GM12878 (cell line): Measurements from ENCODE around the gene NOXA1. TPM values are rescaled to one million over a fixed set of nuclear protein-coding genes. Genes with fewer than 3 reads are reported as not detected.

ENCODE experiments used
- ATAC-seq: fragments of 200-7000 bp; cut with Tn5 transposase; 3 replicates; pipeline ENCODE4 v1.9.1; 2020; ENCODE audit warnings: mild to moderate bottlenecking, moderate library complexity
- BruUV-seq: library from RNA; stranded (reverse); fragments of 400-500 nt; replicated peaks from 2 replicates; lab custom pipeline; 2021; lab: Mats Ljungman, UMichigan
- CTCF ChIA-PET: fragments of 300-600 bp; sonication (Branson Sonifier 250); formaldehyde crosslinking; extraction: SDS; loops from one replicate; lab custom pipeline; 2021; ENCODE audit warnings: inconsistent platforms; lab: Yijun Ruan, JAX
- POLR2A ChIA-PET: fragments of 350-600 bp; formaldehyde crosslinking; extraction: SDS; loops from one replicate; lab custom pipeline; 2021; ENCODE audit warnings: inconsistent platforms; lab: Charles Lee
- RAD21 ChIA-PET: fragments of 300-600 bp; sonication (Branson Sonifier 250); formaldehyde crosslinking; loops from one replicate; lab custom pipeline; 2023; ENCODE audit warnings: antibody characterized with exemption; ENCODE audit not compliant: unreplicated experiment; lab: Charles Lee
- SMC1A ChIA-PET: fragments of 300-600 bp; sonication (Branson Sonifier 250); formaldehyde crosslinking; loops from one replicate; lab custom pipeline; 2023; ENCODE audit not compliant: unreplicated experiment, uncharacterized antibody; lab: Charles Lee
- DNase-seq: peaks from one replicate; pipeline ENCODE4 v3.0.0-alpha.2; 2011; ENCODE audit warnings: low read depth, low spot score
- FAIRE-seq: peaks from 3 replicates; lab custom pipeline; 2011; peaks lifted over from hg19 to GRCh38; lab: Jason Lieb, UNC
- H2AFZ ChIP-seq: 2 replicates; pipeline ENCODE4 v1.6.0; 2011; ENCODE audit warnings: low read depth, low read length, control low read depth; ENCODE audit not compliant: control insufficient read depth
- H3K27ac ChIP-seq: 2 replicates; pipeline ENCODE4 v1.5.1; 2011; ENCODE audit warnings: control low read depth; ENCODE audit not compliant: control insufficient read depth, insufficient read depth
- H3K27me3 ChIP-seq, 2 experiments: replicated peaks in 1 of 2; 2 replicates each; pipeline versions ENCODE4 v1.6.0 to v1.6.1; 2011; ENCODE audit warnings: low read length in 1 of 2; ENCODE audit not compliant: control insufficient read depth in 2 of 2, insufficient read depth in 2 of 2
- H3K36me3 ChIP-seq, 2 experiments: 2 replicates each; pipeline ENCODE4 v1.5.1; 2011; ENCODE audit warnings: low read length in 1 of 2; ENCODE audit not compliant: control insufficient read depth in 2 of 2, insufficient read depth in 2 of 2
- H3K4me1 ChIP-seq: 2 replicates; pipeline ENCODE4 v1.6.1; 2011; ENCODE audit warnings: mild to moderate bottlenecking, low read length, moderate library complexity, mixed read lengths; ENCODE audit not compliant: control insufficient read depth, insufficient read depth
- H3K4me2 ChIP-seq: 2 replicates; pipeline ENCODE4 v1.6.0; 2011; ENCODE audit warnings: control low read depth; ENCODE audit not compliant: control insufficient read depth, insufficient read depth
- H3K4me3 ChIP-seq: fragments of 200-600 bp; sonication (generic); 2 replicates; pipeline ENCODE4 v1.5.1; 2016
- H3K79me2 ChIP-seq: 2 replicates; pipeline ENCODE4 v1.6.0; 2011; ENCODE audit warnings: low read length; ENCODE audit not compliant: control insufficient read depth, insufficient read depth
- H3K9ac ChIP-seq: 2 replicates; pipeline ENCODE4 v1.8.0; 2011; ENCODE audit warnings: low read length, control low read depth, mixed read lengths; ENCODE audit not compliant: control insufficient read depth, insufficient read depth
- H3K9me3 ChIP-seq: replicated peaks from 3 replicates; pipeline ENCODE4 v1.5.1; 2011; ENCODE audit warnings: mild to moderate bottlenecking, low read length; ENCODE audit not compliant: control insufficient read depth, insufficient read depth
- H4K20me1 ChIP-seq: 2 replicates; pipeline ENCODE4 v1.6.0; 2011; ENCODE audit not compliant: control insufficient read depth, insufficient read depth
- CHD1 ChIP-seq: IDR thresholded peaks from 2 replicates; pipeline ENCODE4 v1.6.1; 2012; ENCODE audit warnings: low read depth, low read length, improper control_type of control experiment
- FOS ChIP-seq: IDR thresholded peaks from 3 replicates; pipeline ENCODE4 v1.6.1; 2011; ENCODE audit warnings: borderline replicate concordance; ENCODE audit not compliant: insufficient read length; ENCODE audit errors: extremely low read depth
- GATAD2B ChIP-seq: fragments of 450-650 bp; conservative IDR thresholded peaks from 2 replicates; pipeline ENCODE4 v1.6.1; 2017; ENCODE audit warnings: low read depth, mild to moderate bottlenecking, moderate library complexity
- SMARCA5 ChIP-seq: fragments of 450-650 bp; IDR thresholded peaks from 2 replicates; pipeline ENCODE4 v1.6.1; 2017; ENCODE audit warnings: mild to moderate bottlenecking
- WGBS: methylation state at CpG from one replicate; pipeline ENCODE4 v1.1.6; 2016; ENCODE audit warnings: low lambda C conversion rate; ENCODE audit not compliant: insufficient replicate concordance, insufficient coverage; ENCODE audit errors: missing lambda C conversion rate; 5-methylcytosine and 5-hydroxymethylcytosine counted together
- in situ Hi-C: fragments of 300-500 bp; cut with MboI; formaldehyde crosslinking; loops from 9 replicates; pipeline ENCODE4 v1.14.3; 2018; ENCODE audit warnings: mixed read lengths
- intact Hi-C: fragments of 100-400 bp; cut with micrococcal nuclease; formaldehyde crosslinking; loops from one replicate; pipeline ENCODE4 v1.14.2; 2022; ENCODE audit not compliant: unreplicated experiment
- polyA plus RNA-seq, 11 experiments: library from polyadenylated mRNA; depleted of rRNA in 4 of 11; unstranded in 6 of 11; stranded (reverse) in 5 of 11; fragments of >200 nt; fragmentation: Nextera tagmentation in 4 of 11; fragmentation: Illumina TruSeq in 1 of 11; extraction: Ambion mirVana in 4 of 11; extraction: Trizol in 1 of 11; gene quantifications; 1 replicate in 1 of 11; 2 replicates in 10 of 11; pipeline versions ENCODE4 v1.2.1 to v1.2.3, GENCODE V29; 2011 to 2016; ENCODE audit warnings: inconsistent platforms in 2 of 11, missing spikeins in 2 of 11, low read depth in 1 of 11
- total RNA-seq, 4 experiments: library from RNA; depleted of rRNA in 3 of 4; stranded (reverse); fragments of >200 nt in 3 of 4; fragmentation: Illumina TruSeq in 1 of 4; extraction: Trizol in 1 of 4; gene quantifications; 2 replicates each; pipeline versions ENCODE4 v1.2.1 to v1.2.3, GENCODE V29; 2013 to 2021
- TF ChIP-seq, protein P1 (sequence below): fragments of 450-650 bp; formaldehyde crosslinking; IDR thresholded peaks from 2 replicates; pipeline ENCODE4 v1.4.0; 2020; ENCODE audit warnings: mild to moderate bottlenecking, moderate library complexity

The NOXA1 gene
- total and polyA plus RNA-seq, 10 of the 15 experiments (the other 5 are each of a cell fraction or from before 2014, with no cell fraction given), result 0.08 to 0.20 TPM; not detected in 8

DNA sequence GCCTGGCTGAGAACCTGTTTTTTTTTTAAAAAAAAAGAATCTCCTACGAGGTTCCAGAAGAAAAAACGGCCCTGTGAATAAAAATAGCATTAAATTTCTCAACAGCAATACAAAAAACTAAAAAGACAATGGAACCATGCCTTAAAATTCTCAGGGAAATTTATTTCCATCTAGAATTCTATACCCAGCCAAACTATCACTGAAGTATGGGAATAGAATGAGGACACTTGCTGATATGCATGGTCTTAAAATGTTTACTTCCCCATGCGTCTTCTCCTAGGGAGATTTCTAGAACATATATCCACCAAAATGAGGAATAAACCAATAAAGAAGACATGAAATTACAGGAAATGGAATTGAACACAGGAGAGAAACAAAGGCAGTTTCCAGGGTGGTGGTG, 52.5 kb downstream of the NOXA1 start (continued):
- TF ChIP-seq, protein P1, sequence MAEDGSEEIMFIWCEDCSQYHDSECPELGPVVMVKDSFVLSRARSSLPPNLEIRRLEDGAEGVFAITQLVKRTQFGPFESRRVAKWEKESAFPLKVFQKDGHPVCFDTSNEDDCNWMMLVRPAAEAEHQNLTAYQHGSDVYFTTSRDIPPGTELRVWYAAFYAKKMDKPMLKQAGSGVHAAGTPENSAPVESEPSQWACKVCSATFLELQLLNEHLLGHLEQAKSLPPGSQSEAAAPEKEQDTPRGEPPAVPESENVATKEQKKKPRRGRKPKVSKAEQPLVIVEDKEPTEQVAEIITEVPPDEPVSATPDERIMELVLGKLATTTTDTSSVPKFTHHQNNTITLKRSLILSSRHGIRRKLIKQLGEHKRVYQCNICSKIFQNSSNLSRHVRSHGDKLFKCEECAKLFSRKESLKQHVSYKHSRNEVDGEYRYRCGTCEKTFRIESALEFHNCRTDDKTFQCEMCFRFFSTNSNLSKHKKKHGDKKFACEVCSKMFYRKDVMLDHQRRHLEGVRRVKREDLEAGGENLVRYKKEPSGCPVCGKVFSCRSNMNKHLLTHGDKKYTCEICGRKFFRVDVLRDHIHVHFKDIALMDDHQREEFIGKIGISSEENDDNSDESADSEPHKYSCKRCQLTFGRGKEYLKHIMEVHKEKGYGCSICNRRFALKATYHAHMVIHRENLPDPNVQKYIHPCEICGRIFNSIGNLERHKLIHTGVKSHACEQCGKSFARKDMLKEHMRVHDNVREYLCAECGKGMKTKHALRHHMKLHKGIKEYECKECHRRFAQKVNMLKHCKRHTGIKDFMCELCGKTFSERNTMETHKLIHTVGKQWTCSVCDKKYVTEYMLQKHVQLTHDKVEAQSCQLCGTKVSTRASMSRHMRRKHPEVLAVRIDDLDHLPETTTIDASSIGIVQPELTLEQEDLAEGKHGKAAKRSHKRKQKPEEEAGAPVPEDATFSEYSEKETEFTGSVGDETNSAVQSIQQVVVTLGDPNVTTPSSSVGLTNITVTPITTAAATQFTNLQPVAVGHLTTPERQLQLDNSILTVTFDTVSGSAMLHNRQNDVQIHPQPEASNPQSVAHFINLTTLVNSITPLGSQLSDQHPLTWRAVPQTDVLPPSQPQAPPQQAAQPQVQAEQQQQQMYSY (CRISPR knock-in tag), result no peak
- no peak for TF ChIP-seq SMARCA5

DNA sequence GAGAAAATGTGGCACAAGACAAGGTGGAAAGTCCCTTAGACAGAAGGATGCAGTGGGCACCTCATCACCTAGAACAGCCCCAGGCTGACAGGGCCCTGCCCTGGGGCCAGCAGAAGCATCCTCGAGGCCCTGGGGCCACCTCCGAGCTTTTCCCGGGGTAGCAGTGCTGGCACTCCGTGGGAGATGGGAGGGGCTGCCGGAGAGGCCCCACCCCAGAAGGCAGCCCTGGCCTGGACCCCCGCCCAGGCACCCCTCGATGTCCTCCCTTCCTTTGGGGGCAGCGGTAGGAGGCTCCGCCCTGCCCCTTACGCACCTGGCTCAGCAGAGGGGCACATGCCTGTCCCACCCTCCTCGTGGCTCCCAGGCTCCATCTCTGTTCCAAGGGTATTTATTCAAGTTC, 53.7 kb downstream of the NOXA1 start:
- no peak for TF ChIP-seq CHD1
- TF ChIP-seq FOS, result no peak
- no peak for TF ChIP-seq GATAD2B
- DNase-seq (no peak), FAIRE-seq (no peak), ATAC-seq (no peak)
- Histone ChIP-seq H3K36me3 (no peaks in the 10 kb centered on the region), H3K4me1 (no peaks in the 10 kb centered on the region), H3K9ac (no peak overlapping the region), H3K4me3 (no peak overlapping the region), H3K79me2 (no peaks in the 10 kb centered on the region), H4K20me1 (no peaks in the 10 kb centered on the region), H3K27me3 (no peaks in the 10 kb centered on the region; a peak in 1 of 4 replicates), H3K4me2 (no peak overlapping the region), H3K9me3 (peaks cover 6% of the 10 kb centered on the region; the same call in 2 of the 3 replicates), H3K27ac (no peak overlapping the region), H2AFZ (no peak overlapping the region)
- POLR2A ChIA-PET, result no interaction called here
- CTCF ChIA-PET, result no interaction called here
- in situ Hi-C loops, result no loop called here
- RAD21 ChIA-PET, result no interaction called here
- no TSS peak for BruUV-seq
- WGBS, result 67% methylated on average over 11 of the region's 11 CpGs
- SMC1A ChIA-PET, result no interaction called here
- intact Hi-C loops, result no loop called here
